ENCODE measurements around the gene TARS3.

Gene TARS3

GRCh38 chr15:101621961-101622360 lies 102.3 kb downstream of the TARS3 start:
- H3K27ac ChIP-seq: no peak overlapping the region
- TF ChIP-seq ZFX (IDR thresholded peaks at IDR 0.05) (no peak), CTCF (conservative IDR thresholded peaks at IDR 0.05) (no peak)

- no peak overlapping the region for H3K27ac ChIP-seq
Measured at GRCh38 chr15:101620671-101621070, 103.6 kb downstream of the TARS3 start.

GRCh38 chr15:101619615-101619865 lies 104.7 kb downstream of the TARS3 start:
- no peak overlapping the region for H3K27ac ChIP-seq
- no peak for TF ChIP-seq ZFX (IDR thresholded peaks at IDR 0.05)
- no peak for TF ChIP-seq CTCF (conservative IDR thresholded peaks at IDR 0.05)

More at GRCh38 chr15:101620671-101621070, 103.6 kb downstream of the TARS3 start:
- no peak for TF ChIP-seq ZFX (IDR thresholded peaks at IDR 0.05)
- TF ChIP-seq CTCF (conservative IDR thresholded peaks at IDR 0.05): no peak

- TF ChIP-seq ZFX (IDR thresholded peaks at IDR 0.05) (no peak), CTCF (conservative IDR thresholded peaks at IDR 0.05) (no peak)
- H3K27ac ChIP-seq: no peak overlapping the region
Measured at GRCh38 chr15:101618851-101619614, 105.2 kb downstream of the TARS3 start.

GRCh38 chr15:101618076-101618475 lies 106.2 kb downstream of the TARS3 start:
- H3K27ac ChIP-seq: no peak overlapping the region
- TF ChIP-seq CTCF (conservative IDR thresholded peaks at IDR 0.05) (no peak), ZFX (IDR thresholded peaks at IDR 0.05) (no peak)

GRCh38 chr15:101617390-101617965 lies 106.8 kb downstream of the TARS3 start:
- no peak overlapping the region for H3K27ac ChIP-seq

More at GRCh38 chr15:101617390-101617965, 106.8 kb downstream of the TARS3 start:
- TF ChIP-seq CTCF (conservative IDR thresholded peaks at IDR 0.05) (no peak), ZFX (IDR thresholded peaks at IDR 0.05) (no peak)

Data from C4-2B (cell line).